Measurements from ENCODE around the gene UMAD1.

GRCh38 chr7:7695111-7695817, 54.7 kb downstream of the UMAD1 start:
- no peak for TF ChIP-seq POLR2A (IDR thresholded peaks at IDR 0.05)
- TF ChIP-seq, protein P1, sequence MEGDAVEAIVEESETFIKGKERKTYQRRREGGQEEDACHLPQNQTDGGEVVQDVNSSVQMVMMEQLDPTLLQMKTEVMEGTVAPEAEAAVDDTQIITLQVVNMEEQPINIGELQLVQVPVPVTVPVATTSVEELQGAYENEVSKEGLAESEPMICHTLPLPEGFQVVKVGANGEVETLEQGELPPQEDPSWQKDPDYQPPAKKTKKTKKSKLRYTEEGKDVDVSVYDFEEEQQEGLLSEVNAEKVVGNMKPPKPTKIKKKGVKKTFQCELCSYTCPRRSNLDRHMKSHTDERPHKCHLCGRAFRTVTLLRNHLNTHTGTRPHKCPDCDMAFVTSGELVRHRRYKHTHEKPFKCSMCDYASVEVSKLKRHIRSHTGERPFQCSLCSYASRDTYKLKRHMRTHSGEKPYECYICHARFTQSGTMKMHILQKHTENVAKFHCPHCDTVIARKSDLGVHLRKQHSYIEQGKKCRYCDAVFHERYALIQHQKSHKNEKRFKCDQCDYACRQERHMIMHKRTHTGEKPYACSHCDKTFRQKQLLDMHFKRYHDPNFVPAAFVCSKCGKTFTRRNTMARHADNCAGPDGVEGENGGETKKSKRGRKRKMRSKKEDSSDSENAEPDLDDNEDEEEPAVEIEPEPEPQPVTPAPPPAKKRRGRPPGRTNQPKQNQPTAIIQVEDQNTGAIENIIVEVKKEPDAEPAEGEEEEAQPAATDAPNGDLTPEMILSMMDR (IDR thresholded peaks at IDR 0.05), result no peak
